Ovary (tissue), 9 donors: ENCODE data around the gene GMPR. TPM values are rescaled to one million over a fixed set of nuclear protein-coding genes. Genes with fewer than 3 reads are reported as not detected.

Source experiments
- DNase-seq, 5 donors: peaks; one replicate each; pipeline ENCODE4 v3.0.0-alpha.2; 2019 to 2020
- H3K27ac ChIP-seq, 2 donors: fragments of 200-600 bp; one replicate each; pipeline versions ENCODE4 v1.5.1 to v1.8.0; 2019 to 2022
- H3K27me3 ChIP-seq: fragments of 200-600 bp; one replicate; pipeline ENCODE4 v1.8.0; 2022
- H3K36me3 ChIP-seq: fragments of 200-600 bp; sonication (generic); one replicate; pipeline ENCODE4 v1.5.1; 2019
- H3K4me1 ChIP-seq: one replicate; pipeline ENCODE4 v1.8.1; 2013; ENCODE audit warnings: mild to moderate bottlenecking, moderate library complexity; ENCODE audit not compliant: insufficient read depth
- H3K4me3 ChIP-seq: fragments of 200-600 bp; sonication (generic); one replicate; pipeline ENCODE4 v1.5.1; 2017
- H3K9me3 ChIP-seq, 2 donors: fragments of 200-600 bp in 1 of 2; sonication (generic) in 1 of 2; one replicate each; pipeline versions ENCODE4 v1.5.1 to v1.8.1; 2013 to 2019; ENCODE audit warnings: mild to moderate bottlenecking in 1 of 2, moderate library complexity in 1 of 2
- EP300 ChIP-seq: sonication (generic); formaldehyde crosslinking; IDR thresholded peaks from one replicate; pipeline ENCODE4 v1.6.1; 2017; ENCODE audit warnings: antibody characterized with exemption
- POLR2A ChIP-seq: fragments of 450-650 bp; IDR thresholded peaks from one replicate; pipeline ENCODE4 v1.6.1; 2017; ENCODE audit warnings: antibody characterized with exemption, mild to moderate bottlenecking, moderate library complexity
- WGBS, 3 donors: extraction: QIAGEN DNeasy Blood & Tissue Kit in 1 of 3; methylation state at CpG; one replicate each; pipeline versions ENCODE4 v1.1.5 to v1.1.7; 2013 to 2017; 5-methylcytosine and 5-hydroxymethylcytosine counted together
- intact Hi-C, 4 donors: fragments of 100-400 bp; cut with DNase I; formaldehyde crosslinking; loops; one replicate each; pipeline versions ENCODE4 v1.11.0 to v1.15.1; 2022 to 2023
- polyA plus RNA-seq, 2 donors: library from polyadenylated mRNA; stranded (reverse); fragments of 200-250 nt in 1 of 2; fragments of 350-450 nt in 1 of 2; fragmentation: Illumina TruSeq in 1 of 2; extraction: RNeasy Lipid Tissue Mini Kit (QIAGEN cat#74804) in 1 of 2; gene quantifications; one replicate each; pipeline ENCODE4 v1.2.3, GENCODE V29; 2013 to 2014
- total RNA-seq, 7 donors: library from RNA; depleted of rRNA in 2 of 7; stranded (reverse); fragments of >200 nt in 2 of 7; fragmentation: NEBNext Ultra II Directional in 3 of 7; extraction: Animal tissue kit (Norgen Biotek cat#: 25700) in 3 of 7; gene quantifications; one replicate each; pipeline versions ENCODE4 v1.1.0 to v1.2.4, GENCODE V29; 2016 to 2023
- TF ChIP-seq, protein P1 (sequence below), 3 donors: fragments of 450-650 bp in 2 of 3; fragments of 200-600 bp in 1 of 3; IDR thresholded peaks; one replicate each; pipeline versions ENCODE4 v1.5.1 to v1.8.0; 2016 to 2022; ENCODE audit warnings: antibody characterized with exemption in 3 of 3, mild to moderate bottlenecking in 1 of 3
- donor health status: DM: no; HTN: no; CAD: no; lungs with moderate emphysema.
- donor health status: DM: no; HTN: no; CAD: no.
- donor health status: Bipolar disorder and iron deficiency.
- donor health status: DM: yes; HTN: yes; CAD: no.
- donor health status: DM: no; HTN: no; CAD: no.
- donor health status: DM: yes; HTN: yes; CAD: no.

Gene GMPR
- total and polyA plus RNA-seq, 9 donors: 18.6 to 50.2 (median 35.1) TPM

DNA sequence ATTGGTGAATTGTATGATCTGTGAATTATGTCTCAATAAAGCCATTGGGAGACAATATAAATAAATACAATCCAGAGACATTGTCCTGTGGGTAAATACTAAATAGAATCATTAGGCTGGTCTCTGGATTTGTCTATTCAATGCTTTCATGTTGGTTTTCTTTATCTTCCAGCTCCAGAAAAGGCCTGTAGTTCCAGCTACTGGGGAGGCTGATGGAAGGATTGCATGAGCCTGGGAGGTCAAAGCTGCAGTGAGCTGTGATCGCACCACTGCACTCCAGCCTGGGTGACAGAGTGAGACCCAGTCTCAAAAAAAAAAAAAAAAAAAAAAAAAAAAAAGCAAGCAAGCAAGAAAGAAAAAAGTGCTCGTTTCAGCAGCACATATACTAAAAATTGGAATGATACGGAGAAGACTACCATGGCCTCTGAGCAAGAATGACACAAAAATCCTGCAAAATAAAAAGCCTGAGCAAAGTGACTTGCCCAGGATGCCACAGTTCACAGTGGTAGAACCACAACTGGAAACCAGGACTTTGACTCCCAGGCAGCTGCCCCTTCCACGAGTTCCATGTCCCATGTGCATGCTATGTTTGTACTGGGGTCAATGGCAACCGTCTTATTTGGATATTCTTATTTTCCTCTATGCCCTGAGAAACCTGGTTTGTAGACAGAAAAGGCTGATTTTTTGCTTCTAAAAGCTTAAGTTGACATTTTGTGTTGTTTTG, 33.6 kb upstream of the GMPR start:
- 46 to 64% (median 52%) methylated on average over 5 of the region's 5 CpGs for WGBS, 3 donors
- intact Hi-C loops: loop anchor here in 1 of 4 donors (5.0 kb wide), 1 partner anchor 513 kb away; no protein-coding TSS in a partner anchor
- TF ChIP-seq EP300 (no peak), POLR2A (no peak)
- TF ChIP-seq, protein P1, sequence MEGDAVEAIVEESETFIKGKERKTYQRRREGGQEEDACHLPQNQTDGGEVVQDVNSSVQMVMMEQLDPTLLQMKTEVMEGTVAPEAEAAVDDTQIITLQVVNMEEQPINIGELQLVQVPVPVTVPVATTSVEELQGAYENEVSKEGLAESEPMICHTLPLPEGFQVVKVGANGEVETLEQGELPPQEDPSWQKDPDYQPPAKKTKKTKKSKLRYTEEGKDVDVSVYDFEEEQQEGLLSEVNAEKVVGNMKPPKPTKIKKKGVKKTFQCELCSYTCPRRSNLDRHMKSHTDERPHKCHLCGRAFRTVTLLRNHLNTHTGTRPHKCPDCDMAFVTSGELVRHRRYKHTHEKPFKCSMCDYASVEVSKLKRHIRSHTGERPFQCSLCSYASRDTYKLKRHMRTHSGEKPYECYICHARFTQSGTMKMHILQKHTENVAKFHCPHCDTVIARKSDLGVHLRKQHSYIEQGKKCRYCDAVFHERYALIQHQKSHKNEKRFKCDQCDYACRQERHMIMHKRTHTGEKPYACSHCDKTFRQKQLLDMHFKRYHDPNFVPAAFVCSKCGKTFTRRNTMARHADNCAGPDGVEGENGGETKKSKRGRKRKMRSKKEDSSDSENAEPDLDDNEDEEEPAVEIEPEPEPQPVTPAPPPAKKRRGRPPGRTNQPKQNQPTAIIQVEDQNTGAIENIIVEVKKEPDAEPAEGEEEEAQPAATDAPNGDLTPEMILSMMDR (IDR thresholded peaks at IDR 0.05): no peak
- Histone ChIP-seq H3K27ac (no peak overlapping the region), H3K27me3 (no peaks in the 10 kb centered on the region), H3K9me3 (no peaks in the 10 kb centered on the region), H3K4me1 (peaks cover 17% of the 10 kb centered on the region), H3K4me3 (no peak overlapping the region), H3K36me3 (no peaks in the 10 kb centered on the region)
- no peak for DNase-seq

DNA sequence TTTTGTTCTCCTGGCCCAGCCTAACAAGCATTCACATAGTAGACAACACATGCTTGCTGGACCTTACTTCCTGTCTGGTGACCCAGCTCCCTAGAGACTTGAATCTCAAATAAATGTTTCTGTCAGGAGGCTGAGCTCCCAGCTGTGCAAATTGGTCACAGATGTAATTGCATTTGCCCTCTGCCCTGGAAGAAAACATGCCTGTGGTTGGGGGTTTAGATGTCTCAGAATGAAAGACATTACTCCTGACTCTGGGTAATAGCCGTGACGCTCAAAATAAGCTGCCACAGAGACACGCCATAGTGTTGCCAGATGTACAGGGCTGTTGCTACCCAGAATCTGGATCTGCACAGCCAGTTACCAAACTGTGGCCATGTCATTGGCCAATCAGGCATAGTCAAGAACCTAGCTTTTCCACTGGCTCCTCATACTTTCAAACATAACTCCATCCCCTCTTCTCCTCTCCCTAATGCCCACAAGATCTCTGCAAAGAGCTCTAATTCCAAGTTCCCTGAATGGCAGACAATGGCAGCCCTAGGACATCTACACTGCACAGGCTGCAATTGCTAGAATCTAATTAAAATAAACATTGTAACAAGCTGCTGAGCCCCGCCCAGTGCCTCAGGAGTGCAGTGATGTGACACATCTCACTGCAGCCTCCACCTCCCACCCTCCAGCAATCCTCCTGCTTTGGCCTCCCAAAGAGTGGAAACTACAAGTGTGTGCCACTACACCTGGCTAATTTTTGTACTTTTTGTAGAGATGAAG, 32.8 kb upstream of the GMPR start:
- Histone ChIP-seq H3K4me1 (peaks cover 11% of the 10 kb centered on the region), H3K27ac (no peak overlapping the region), H3K9me3 (no peaks in the 10 kb centered on the region), H3K4me3 (no peak overlapping the region), H3K27me3 (no peaks in the 10 kb centered on the region), H3K36me3 (no peaks in the 10 kb centered on the region)
- TF ChIP-seq POLR2A (no peak), EP300 (no peak)
- TF ChIP-seq, protein P1 (IDR thresholded peaks at IDR 0.05): no peak
- intact Hi-C loops: loop anchor here in 2 of 4 donors (2.0 to 5.0 kb wide), 2 partner anchors 513 to 515 kb away; no protein-coding TSS in a partner anchor
- DNase-seq: no peak
- WGBS, 3 donors: 35 to 56% (median 51%) methylated on average over 4 of the region's 4 CpGs

DNA sequence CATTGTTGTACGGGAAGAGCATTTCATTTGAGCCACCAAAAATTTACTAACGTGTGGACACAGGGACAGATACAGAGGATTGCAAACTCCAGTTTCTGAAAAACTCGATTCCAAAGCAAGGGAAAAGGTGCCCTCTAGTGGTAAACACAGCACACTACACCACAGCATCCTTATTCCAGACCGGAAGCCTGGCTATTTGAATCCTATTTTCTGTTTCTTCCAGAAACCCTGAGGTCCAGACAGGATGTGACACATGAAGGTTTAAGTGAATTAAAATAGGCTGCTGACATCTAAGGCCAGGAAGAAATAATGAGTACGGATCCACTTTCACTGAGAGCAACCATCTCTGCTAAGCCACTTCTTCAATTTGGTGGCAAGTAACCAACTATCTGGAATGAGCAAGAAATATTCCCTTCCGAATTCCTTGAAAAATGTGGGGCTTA, 31.8 kb upstream of the GMPR start:
- 4 to 5% (median 5%) methylated on average over 6 of the region's 6 CpGs for WGBS, 3 donors
- DNase-seq: peak in 4 of 5 donors; percentile 47 to 78 (median 55)

DNA sequence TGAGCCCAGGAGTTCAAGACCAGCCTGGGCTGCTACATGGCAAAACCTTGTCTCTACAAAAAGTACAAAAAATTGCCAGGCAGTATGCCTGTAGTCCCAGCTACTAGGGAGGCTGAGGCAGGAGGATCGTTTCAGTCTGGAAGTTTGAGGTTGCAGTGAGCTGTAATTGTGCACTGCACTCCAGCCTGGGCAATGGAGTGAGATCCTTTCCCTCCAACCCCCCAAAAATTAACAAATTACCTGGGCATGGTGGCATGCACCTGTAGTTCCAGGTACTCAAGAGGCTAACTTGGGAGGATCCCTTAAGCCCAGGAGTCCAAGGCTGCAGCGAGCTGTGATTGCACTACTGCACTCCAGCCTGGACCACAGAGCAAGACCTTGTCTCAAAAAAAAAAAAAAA, 29.4 kb upstream of the GMPR start:
- Histone ChIP-seq H3K9me3 (no peaks in the 10 kb centered on the region), H3K4me1 (peaks cover 7% of the 10 kb centered on the region), H3K27me3 (no peaks in the 10 kb centered on the region), H3K27ac (no peak overlapping the region), H3K36me3 (no peaks in the 10 kb centered on the region), H3K4me3 (no peak overlapping the region)
- 66 to 70% (median 69%) methylated on average over 2 of the region's 2 CpGs for WGBS, 3 donors
- DNase-seq: no peak
- intact Hi-C loops: loop anchor here in 1 of 4 donors (5.0 kb wide), 1 partner anchor 517 kb away; no protein-coding TSS in a partner anchor
- TF ChIP-seq, protein P1 (IDR thresholded peaks at IDR 0.05): no peak
- TF ChIP-seq EP300: no peak
- no peak for TF ChIP-seq POLR2A

More for the DNA sequence above, 31.8 kb upstream of the GMPR start:
- Histone ChIP-seq H3K4me1 (peaks cover 7% of the 10 kb centered on the region), H3K36me3 (no peaks in the 10 kb centered on the region), H3K27ac (no peak overlapping the region), H3K27me3 (no peaks in the 10 kb centered on the region), H3K9me3 (no peaks in the 10 kb centered on the region), H3K4me3 (no peak overlapping the region)
- TF ChIP-seq POLR2A (no peak), EP300 (no peak)
- TF ChIP-seq, protein P1 (IDR thresholded peaks at IDR 0.05): peak; percentile 85 to 90 (median 86)
- intact Hi-C loops: loop anchor here in 2 of 4 donors (2.0 to 5.0 kb wide), 2 partner anchors 514 to 516 kb away; no protein-coding TSS in a partner anchor
